GM21786 (cell line): ENCODE results near the gene VPS13A.
A peak's percentile ranks its signal among the peaks of the same experiment; 100 is the strongest.

Experiments used
- ATAC-seq: cut with Tn5 transposase; IDR thresholded peaks from one replicate; pipeline ENCODE4 v1.9.1; 2021; ENCODE audit not compliant: unreplicated experiment

The VPS13A gene

GRCh38 chr9:77177143-77177893, at the start of gene VPS13A:
VPS13A (plus strand) TSS chr9:77177534; CDS start chr9:77177705, 171 bp downstream.
- peak; percentile 78 for ATAC-seq

GRCh38 chr9:77128125-77128789, 49.1 kb upstream of the VPS13A start:
- ATAC-seq: no peak

GRCh38 chr9:77131399-77131798, 45.9 kb upstream of the VPS13A start:
- no peak for ATAC-seq

- no peak for ATAC-seq
Observed at GRCh38 chr9:77133011-77133410, 44.3 kb upstream of the VPS13A start.

- ATAC-seq: no peak
Observed at GRCh38 chr9:77142366-77142765, 35.0 kb upstream of the VPS13A start.

GRCh38 chr9:77149879-77150278, 27.5 kb upstream of the VPS13A start:
- ATAC-seq: no peak

GRCh38 chr9:77152289-77152688, 25.0 kb upstream of the VPS13A start:
- no peak for ATAC-seq

- ATAC-seq: no peak
Observed at GRCh38 chr9:77156646-77157371, 20.5 kb upstream of the VPS13A start.

- no peak for ATAC-seq
Observed at GRCh38 chr9:77158772-77159513, 18.4 kb upstream of the VPS13A start.

GRCh38 chr9:77161191-77161590, 16.1 kb upstream of the VPS13A start:
- no peak for ATAC-seq

GRCh38 chr9:77161966-77162365, 15.4 kb upstream of the VPS13A start:
- no peak for ATAC-seq

- ATAC-seq: no peak
Observed at GRCh38 chr9:77162366-77162765, 15.0 kb upstream of the VPS13A start.

GRCh38 chr9:77163884-77164283, 13.4 kb upstream of the VPS13A start:
- ATAC-seq: no peak

GRCh38 chr9:77166193-77166592, 11.1 kb upstream of the VPS13A start:
- no peak for ATAC-seq

- ATAC-seq: no peak
Observed at GRCh38 chr9:77170991-77171699, 6.2 kb upstream of the VPS13A start.

- no peak for ATAC-seq
Observed at GRCh38 chr9:77175151-77175550, 2.2 kb upstream of the VPS13A start.

- no peak for ATAC-seq
Observed at GRCh38 chr9:77176106-77176505, 1.2 kb upstream of the VPS13A start.

GRCh38 chr9:77176686-77177142, 620 bp upstream of the VPS13A start:
- no peak for ATAC-seq

- ATAC-seq: peak; percentile 11
Observed at GRCh38 chr9:77177894-77178794, 810 bp downstream of the VPS13A start.
